HepG2 (cell line): Measurements from ENCODE around the gene RANGRF.

Experiments
- ARID2 ChIP-seq: sonication (generic); formaldehyde crosslinking; IDR thresholded peaks from 2 replicates; pipeline ENCODE4 v1.8.1; 2022; ENCODE audit warnings: mild to moderate bottlenecking, missing genetic modification reagents, borderline replicate concordance
- CTCF ChIP-seq: sonication (generic); formaldehyde crosslinking; IDR thresholded peaks from 2 replicates; pipeline ENCODE4 v1.5.0; 2020; ENCODE audit warnings: mild to moderate bottlenecking, missing genetic modification reagents, moderate library complexity
- HCFC1 ChIP-seq: fragments of 150-350 bp; IDR thresholded peaks from 2 replicates; pipeline ENCODE4 v1.6.1; 2014; ENCODE audit warnings: low read depth, low read length
- MZF1 ChIP-seq: sonication (generic); formaldehyde crosslinking; IDR thresholded peaks from 2 replicates; pipeline ENCODE4 v1.8.1; 2023; ENCODE audit warnings: mild to moderate bottlenecking, missing genetic modification reagents, borderline replicate concordance
- RFX5 ChIP-seq: IDR thresholded peaks from 2 replicates; pipeline ENCODE4 v1.6.1; 2011; ENCODE audit warnings: low read depth, low read length, improper control_type of control experiment
- ZKSCAN5 ChIP-seq: sonication (generic); formaldehyde crosslinking; IDR thresholded peaks from 2 replicates; pipeline ENCODE4 v1.5.1; 2020; ENCODE audit warnings: mild to moderate bottlenecking, missing genetic modification reagents
- ZNF563 ChIP-seq: sonication (generic); formaldehyde crosslinking; IDR thresholded peaks from 2 replicates; pipeline ENCODE4 v1.8.0; 2022; ENCODE audit warnings: mild to moderate bottlenecking, moderate library complexity, missing genetic modification reagents
- ZNF788 ChIP-seq: sonication (generic); formaldehyde crosslinking; IDR thresholded peaks from 2 replicates; pipeline ENCODE4 v1.5.0; 2020; ENCODE audit warnings: mild to moderate bottlenecking, missing genetic modification reagents, borderline replicate concordance
- ZSCAN9 ChIP-seq: IDR thresholded peaks from 2 replicates; pipeline ENCODE4 v1.6.1; 2016; ENCODE audit warnings: borderline replicate concordance
- TF ChIP-seq, protein P1 (sequence below): IDR thresholded peaks from 2 replicates; pipeline ENCODE4 v1.6.1; 2016

GRCh38 chr17:8315764-8316217 is 27.3 kb downstream of the RANGRF start:
- TF ChIP-seq CTCF (CRISPR knock-in tag): no peak
- TF ChIP-seq ZNF563 (CRISPR knock-in tag): no peak
- no peak for TF ChIP-seq RFX5
- no peak for TF ChIP-seq MZF1 (CRISPR knock-in tag)
- TF ChIP-seq ZNF788 (CRISPR knock-in tag): no peak
- no peak for TF ChIP-seq ARID2 (CRISPR knock-in tag)
- TF ChIP-seq, protein P1, sequence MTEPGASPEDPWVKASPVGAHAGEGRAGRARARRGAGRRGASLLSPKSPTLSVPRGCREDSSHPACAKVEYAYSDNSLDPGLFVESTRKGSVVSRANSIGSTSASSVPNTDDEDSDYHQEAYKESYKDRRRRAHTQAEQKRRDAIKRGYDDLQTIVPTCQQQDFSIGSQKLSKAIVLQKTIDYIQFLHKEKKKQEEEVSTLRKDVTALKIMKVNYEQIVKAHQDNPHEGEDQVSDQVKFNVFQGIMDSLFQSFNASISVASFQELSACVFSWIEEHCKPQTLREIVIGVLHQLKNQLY (CRISPR knock-in tag): no peak
- TF ChIP-seq ZSCAN9 (CRISPR knock-in tag): no peak
- no peak for TF ChIP-seq HCFC1
- no peak for TF ChIP-seq ZKSCAN5 (CRISPR knock-in tag)
